Liver (tissue), 3 donors: ENCODE results near the gene PSMD6.

Experiments
- ATF3 ChIP-seq: IDR thresholded peaks from 2 replicates; pipeline ENCODE4 v1.6.1; 2016; ENCODE audit warnings: antibody characterized with exemption
- CTCF ChIP-seq: fragments of 150-350 bp; IDR thresholded peaks from 2 replicates; pipeline ENCODE4 v1.5.1; 2017; ENCODE audit warnings: improper control_type of control experiment, low read depth, low read length; ENCODE audit not compliant: missing input control
- JUND ChIP-seq, 2 donors: IDR thresholded peaks; 2 replicates each; pipeline ENCODE4 v1.6.1; 2016; ENCODE audit warnings: antibody characterized with exemption in 2 of 2
- MAX ChIP-seq: IDR thresholded peaks from 2 replicates; pipeline ENCODE4 v1.6.1; 2016; ENCODE audit warnings: antibody characterized with exemption
- RAD21 ChIP-seq, 2 donors: IDR thresholded peaks; 2 replicates each; pipeline ENCODE4 v1.6.1; 2016; ENCODE audit warnings: antibody characterized with exemption in 2 of 2, mild to moderate bottlenecking in 2 of 2
- RXRA ChIP-seq, 2 donors: IDR thresholded peaks; 2 replicates each; pipeline ENCODE4 v1.6.1; 2017 to 2018; ENCODE audit warnings: antibody characterized with exemption in 2 of 2, mild to moderate bottlenecking in 1 of 2
- SP1 ChIP-seq: IDR thresholded peaks from 2 replicates; pipeline ENCODE4 v1.6.1; 2018; ENCODE audit warnings: antibody characterized with exemption, mild to moderate bottlenecking
- TAF1 ChIP-seq: conservative IDR thresholded peaks from 2 replicates; pipeline ENCODE4 v1.6.1; 2016; ENCODE audit warnings: antibody characterized with exemption, mild to moderate bottlenecking
- YY1 ChIP-seq: IDR thresholded peaks from 2 replicates; pipeline ENCODE4 v1.6.1; 2016; ENCODE audit warnings: antibody characterized with exemption, mild to moderate bottlenecking
- TF ChIP-seq, protein P1 (sequence below): IDR thresholded peaks from 2 replicates; pipeline ENCODE4 v1.6.1; 2016; ENCODE audit warnings: antibody characterized with exemption, mild to moderate bottlenecking
- donor health status: healthy.
- donor health status: healthy.

DNA sequence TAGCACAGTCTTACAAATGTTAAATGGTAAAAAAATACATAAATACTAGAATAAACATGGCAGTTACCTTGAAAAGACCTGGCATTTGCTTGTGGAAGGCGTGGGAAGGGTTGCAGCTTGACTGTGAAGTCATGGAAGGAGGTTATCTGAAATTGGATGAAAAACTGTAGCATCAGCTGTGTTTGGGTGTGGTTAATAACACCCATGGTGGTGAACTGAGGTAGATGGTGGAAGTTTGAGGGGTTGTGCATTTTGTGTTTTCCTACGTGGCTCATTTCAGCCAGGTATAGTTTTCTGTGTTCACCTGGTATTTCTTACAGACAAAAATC is 46.5 kb downstream of the PSMD6 start:
- TF ChIP-seq CTCF: no peak
- TF ChIP-seq, protein P1, sequence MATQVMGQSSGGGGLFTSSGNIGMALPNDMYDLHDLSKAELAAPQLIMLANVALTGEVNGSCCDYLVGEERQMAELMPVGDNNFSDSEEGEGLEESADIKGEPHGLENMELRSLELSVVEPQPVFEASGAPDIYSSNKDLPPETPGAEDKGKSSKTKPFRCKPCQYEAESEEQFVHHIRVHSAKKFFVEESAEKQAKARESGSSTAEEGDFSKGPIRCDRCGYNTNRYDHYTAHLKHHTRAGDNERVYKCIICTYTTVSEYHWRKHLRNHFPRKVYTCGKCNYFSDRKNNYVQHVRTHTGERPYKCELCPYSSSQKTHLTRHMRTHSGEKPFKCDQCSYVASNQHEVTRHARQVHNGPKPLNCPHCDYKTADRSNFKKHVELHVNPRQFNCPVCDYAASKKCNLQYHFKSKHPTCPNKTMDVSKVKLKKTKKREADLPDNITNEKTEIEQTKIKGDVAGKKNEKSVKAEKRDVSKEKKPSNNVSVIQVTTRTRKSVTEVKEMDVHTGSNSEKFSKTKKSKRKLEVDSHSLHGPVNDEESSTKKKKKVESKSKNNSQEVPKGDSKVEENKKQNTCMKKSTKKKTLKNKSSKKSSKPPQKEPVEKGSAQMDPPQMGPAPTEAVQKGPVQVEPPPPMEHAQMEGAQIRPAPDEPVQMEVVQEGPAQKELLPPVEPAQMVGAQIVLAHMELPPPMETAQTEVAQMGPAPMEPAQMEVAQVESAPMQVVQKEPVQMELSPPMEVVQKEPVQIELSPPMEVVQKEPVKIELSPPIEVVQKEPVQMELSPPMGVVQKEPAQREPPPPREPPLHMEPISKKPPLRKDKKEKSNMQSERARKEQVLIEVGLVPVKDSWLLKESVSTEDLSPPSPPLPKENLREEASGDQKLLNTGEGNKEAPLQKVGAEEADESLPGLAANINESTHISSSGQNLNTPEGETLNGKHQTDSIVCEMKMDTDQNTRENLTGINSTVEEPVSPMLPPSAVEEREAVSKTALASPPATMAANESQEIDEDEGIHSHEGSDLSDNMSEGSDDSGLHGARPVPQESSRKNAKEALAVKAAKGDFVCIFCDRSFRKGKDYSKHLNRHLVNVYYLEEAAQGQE: no peak
- no peak for TF ChIP-seq RAD21 (IDR thresholded peaks at IDR 0.05)
- TF ChIP-seq TAF1: no peak
- no peak for TF ChIP-seq RXRA (IDR thresholded peaks at IDR 0.05)
- no peak for TF ChIP-seq SP1
- no peak for TF ChIP-seq JUND (IDR thresholded peaks at IDR 0.05)
- TF ChIP-seq YY1: no peak
- TF ChIP-seq ATF3: no peak
- no peak for TF ChIP-seq MAX
